Activated CD4-positive, alpha-beta T cell treated with anti-CD3 and anti-CD28 coated beads, Interleukin-2, amount 50 U/mL, for 48 hours (primary cell): ENCODE data around the gene FYB1.
"Not testable (repeated sequence)": the region's sequence is repeated elsewhere in the genome, so short reads cannot be mapped to it uniquely, and the experiment has no call there.

ENCODE experiments used
- DNase-seq, 2 experiments: peaks; one replicate each; pipeline ENCODE4 v3.0.0-alpha.2; 2020

Gene FYB1, protein sequence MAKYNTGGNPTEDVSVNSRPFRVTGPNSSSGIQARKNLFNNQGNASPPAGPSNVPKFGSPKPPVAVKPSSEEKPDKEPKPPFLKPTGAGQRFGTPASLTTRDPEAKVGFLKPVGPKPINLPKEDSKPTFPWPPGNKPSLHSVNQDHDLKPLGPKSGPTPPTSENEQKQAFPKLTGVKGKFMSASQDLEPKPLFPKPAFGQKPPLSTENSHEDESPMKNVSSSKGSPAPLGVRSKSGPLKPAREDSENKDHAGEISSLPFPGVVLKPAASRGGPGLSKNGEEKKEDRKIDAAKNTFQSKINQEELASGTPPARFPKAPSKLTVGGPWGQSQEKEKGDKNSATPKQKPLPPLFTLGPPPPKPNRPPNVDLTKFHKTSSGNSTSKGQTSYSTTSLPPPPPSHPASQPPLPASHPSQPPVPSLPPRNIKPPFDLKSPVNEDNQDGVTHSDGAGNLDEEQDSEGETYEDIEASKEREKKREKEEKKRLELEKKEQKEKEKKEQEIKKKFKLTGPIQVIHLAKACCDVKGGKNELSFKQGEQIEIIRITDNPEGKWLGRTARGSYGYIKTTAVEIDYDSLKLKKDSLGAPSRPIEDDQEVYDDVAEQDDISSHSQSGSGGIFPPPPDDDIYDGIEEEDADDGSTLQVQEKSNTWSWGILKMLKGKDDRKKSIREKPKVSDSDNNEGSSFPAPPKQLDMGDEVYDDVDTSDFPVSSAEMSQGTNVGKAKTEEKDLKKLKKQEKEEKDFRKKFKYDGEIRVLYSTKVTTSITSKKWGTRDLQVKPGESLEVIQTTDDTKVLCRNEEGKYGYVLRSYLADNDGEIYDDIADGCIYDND

DNA sequence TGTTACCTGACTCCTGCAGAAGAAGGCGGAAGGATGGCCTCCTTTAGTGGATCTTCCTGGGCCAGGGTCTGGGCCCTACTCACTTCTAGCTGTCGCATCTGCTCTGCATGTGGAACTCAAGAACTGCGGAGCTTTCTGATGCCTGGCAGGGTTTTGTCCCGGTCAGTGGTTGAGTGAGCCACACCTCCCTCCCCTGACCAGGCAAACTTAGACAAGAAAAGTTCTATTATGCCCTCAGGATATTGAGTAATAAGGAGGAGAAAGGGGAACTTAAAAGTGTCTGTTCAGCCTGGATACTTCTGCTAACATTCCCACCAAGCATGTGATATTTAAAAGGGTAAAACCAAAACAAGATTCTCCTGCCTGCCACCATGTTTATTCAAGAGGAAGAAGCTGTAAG is at the start of gene FYB1:
Gene FYB1 (minus strand): TSS at position 127 of the 400 bp plus-strand sequence. CDS start 16,603 bp downstream, outside the sequence.
- no peak for DNase-seq

DNA sequence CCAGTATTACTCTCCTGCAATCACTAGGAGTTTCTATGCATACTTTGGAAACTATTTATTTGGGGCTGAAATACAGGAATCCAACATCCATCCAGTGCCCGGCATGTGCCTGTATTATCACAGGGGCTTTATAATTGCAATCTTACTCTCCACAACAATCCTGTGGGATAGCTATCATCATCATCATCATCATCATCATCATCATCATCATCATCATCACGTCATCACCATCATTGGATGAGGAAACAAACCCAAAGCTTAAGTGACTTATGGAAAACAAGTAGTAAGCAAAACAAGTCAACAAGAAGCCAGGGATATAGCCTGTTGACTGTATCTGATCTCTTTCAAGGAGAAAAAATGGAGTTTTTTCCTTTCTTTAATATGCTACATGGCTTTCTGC is 47.8 kb upstream of the FYB1 start:
- DNase-seq, result no peak

DNA sequence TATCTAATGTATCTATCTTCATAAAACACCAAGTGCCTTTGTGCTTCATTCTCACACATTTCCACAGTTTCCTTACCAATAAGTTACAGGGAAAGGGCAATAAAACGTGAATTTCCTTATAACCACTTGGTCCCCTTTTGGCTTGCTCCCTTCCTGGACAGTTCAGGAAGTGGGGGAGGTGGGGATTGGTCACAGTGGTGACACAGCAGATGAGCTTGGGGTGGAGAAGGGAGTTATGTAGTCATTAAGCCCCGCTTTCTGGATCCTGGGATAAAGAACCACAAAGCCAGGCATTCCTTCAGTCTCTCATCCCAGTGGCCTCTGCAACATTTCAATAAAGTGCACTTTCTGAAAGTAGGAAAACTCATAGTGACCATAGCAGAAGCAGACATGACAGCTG is 47.1 kb upstream of the FYB1 start:
- DNase-seq, result no peak

DNA sequence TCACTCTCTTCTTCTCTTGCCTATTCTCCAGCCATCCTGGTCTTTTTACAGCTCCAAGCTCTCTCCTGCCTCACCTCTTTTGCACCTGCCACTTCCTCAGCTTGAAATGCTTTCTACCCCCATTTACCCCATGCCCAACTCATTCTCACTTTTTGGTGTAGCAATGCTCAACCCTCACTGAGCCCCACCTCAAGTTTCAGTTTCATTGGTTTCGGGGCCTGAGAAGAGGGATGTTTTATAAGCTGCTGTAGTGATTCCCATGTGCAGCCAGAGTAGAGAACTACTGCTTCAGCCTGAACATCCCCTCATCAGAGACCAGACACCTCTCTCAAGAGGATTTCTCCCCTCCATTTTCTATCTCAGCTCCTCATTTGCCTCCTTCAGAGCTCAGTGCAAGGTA is 45.2 kb upstream of the FYB1 start:
- no peak for DNase-seq

DNA sequence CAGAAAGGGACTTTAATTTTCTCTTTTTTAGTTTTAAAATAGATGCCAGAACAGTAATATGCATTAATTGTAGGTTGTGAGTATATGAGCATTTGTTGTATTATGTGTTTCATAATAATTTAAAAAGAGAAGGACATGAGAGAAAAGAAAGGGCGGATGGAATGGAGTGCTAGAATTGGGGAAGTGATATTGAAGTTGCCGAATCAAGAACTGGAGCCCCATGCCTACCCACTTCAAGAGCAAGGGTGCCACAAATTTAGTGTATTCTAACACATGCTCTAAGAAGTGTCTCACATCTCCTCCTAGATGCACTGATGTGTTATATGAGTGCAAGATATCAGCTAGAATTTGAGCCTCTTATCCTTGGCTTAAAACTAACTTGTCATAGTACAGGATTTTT is 43.6 kb upstream of the FYB1 start:
- DNase-seq, result no peak

DNA sequence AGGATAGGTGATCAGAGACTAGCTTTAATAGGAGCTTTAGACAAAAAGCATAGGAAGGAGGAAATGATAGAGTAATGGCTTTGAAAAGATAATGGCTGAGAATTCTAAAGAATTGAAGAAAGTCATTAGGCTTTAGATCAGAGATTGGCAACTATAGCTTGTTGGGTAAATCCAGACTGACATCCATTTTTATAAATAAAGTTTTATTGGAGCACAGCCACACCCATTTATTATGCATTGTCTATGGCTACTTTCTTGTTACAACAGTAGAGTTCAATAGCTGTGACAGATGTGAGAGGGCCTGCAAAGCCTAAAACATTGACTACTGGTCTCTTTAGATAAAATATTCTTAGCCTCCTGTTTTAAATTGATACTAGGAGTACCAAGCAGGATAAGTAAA is 40.7 kb upstream of the FYB1 start:
- DNase-seq, result no peak

DNA sequence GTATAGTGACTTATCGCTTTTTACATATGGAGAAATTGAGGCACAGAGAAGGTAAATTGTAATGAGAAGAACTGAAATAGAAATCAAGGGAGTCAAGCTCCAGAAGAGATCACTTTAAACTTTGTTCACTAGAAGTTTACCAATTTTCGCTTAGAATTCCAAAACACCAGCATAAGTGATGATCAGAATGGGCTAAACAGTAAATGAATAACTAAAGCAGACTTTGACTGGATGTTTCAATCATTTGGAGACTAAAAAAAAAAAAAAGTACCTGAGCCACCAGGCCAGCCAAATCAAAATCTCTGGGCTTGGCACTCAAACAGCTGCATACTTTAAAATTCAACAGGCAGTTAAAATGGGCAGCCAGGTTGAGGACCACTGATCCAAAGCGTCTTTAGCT is 38.2 kb upstream of the FYB1 start:
- DNase-seq, result no peak

DNA sequence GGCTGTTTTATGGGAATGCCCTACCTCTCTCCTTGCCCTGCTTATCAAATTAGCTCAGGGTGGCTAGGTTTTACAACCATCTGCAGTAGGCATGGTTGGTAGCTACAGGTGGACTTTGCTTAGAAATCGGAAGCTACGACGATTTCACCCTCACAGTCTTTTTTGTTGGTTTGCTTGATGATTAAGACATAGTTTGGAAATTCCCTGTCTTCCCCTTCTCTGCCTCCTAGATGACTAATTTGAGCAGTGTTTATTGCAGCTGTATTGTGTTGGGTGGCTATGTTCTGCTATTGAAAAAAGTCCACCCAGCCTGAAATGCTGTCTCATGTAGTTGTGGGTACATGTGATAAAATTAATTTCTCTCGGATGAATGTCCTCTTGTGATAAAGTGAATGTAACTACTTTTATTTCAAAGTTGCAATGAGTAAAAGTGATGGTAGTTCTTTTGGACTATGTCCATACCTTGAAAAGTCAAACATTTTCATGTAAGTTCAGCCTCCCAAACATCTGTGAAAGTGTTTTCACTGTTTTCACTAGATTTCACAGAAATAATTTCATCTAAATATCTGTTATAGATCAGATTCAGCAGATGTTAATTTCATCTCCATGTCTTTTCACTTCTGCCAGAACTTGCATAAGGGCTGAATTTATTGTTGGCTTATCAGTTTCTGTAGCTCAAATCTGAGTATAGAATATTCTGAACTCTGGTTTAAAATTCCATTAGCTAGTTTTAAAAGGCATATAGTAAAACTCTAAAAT is 37.3 kb upstream of the FYB1 start:
- DNase-seq, result no peak

DNA sequence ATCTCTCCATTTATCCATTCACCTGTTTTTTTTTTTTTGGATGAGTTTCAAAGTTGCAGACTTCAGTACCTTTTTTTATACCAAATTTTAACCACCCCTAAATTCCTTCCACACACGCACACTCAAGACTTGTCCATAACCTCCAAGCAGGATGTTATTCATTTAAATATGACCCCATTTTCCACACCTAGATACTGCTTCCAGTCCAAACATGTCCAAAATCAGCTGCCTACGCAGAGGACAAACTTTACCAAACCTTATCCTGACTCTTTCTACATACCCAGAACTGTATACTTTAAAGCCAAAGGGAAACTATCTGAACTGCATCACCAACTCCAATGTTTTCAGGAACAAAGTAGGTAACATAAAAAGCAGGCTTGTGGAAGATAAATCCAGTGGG is 36.0 kb upstream of the FYB1 start:
- no peak for DNase-seq

DNA sequence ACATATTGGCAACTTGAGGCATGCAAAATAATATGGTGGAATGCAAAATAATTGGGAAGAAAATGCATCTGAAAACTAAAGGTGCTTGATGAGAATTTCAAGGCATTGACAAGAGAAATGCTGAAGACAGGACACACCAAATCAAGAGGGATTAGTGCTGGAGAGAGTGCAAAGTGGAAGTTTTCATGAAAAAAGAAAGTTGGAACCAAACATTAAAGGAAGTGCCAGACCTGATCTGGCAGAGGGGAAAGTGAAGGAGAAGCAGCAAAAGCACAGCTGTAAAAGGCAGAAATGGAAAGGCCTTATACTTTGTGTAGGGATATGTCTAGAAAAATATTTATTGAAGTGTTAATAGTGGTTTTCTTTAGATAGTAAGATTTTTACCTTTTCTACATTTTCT is 35.3 kb upstream of the FYB1 start:
- DNase-seq, result no peak

DNA sequence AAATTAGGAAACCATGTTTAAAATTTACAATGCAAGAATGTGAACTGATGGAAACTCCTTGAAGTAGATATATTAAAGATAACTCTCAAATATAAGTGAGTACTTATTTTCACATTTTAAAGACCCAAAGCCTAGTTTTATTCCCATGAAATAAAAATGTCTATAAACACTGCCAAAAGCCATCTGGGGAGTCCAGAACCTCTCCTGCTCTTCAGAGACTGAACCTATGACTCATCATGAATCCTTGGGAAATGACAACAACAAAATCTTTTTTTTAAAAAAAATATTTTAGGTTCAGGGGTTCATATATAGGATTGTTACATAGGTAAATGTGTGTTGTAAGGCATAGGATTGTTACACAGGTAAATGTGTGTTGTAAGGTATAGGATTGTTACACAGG is 33.8 kb upstream of the FYB1 start:
- no peak for DNase-seq

DNA sequence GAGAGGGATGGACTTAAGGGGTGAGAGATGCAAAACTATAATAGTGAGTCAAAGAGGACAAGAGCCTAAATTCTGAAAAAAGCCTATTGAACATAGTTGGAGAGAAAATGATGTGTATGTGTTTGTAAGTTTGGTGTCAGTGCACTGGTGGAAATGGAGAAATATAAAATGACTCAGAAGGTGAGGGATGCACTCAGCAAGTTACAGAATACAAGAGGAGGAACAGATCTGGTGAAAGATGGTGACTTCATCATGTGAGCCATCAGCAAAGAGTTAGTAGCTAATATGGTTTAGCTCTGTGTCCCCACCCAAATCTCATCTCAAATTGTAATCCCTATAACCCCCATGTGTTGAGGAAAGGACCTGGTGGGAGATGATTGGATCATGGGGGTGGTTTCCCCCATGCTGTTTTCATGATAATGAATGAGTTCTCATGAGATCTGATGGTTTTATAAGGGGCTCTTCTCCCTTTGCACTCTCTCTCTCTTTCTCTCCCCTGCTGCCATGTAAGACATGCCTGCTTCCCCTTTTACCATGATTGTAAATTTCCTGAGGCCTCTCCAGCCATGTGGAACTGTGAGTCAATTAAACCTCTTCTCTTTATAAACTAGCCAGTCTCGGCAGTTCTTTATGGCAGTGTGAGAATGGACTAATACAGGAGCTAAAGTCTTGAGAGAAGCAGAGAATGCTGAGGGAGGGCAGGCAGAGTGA is 30.4 kb upstream of the FYB1 start:
- DNase-seq, result no peak

DNA sequence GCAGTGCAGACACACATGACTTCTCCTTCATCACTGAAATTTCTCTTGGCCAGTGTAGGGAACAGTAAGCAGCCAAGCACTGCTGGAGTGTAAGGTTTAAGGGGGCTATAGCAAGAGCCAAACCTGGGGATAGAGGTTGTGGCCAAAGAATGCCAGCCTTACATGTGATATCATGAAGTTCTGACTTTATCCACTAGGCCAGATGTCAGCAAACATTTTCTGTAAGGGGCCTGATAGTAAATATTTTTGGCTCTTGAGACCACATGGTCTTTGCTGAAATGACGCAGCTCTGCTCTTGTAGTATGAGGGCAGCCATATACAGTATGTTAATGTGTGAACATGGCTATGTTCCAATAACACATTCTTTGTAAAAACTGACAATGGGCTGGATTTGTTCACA is 29.7 kb upstream of the FYB1 start:
- no peak for DNase-seq

DNA sequence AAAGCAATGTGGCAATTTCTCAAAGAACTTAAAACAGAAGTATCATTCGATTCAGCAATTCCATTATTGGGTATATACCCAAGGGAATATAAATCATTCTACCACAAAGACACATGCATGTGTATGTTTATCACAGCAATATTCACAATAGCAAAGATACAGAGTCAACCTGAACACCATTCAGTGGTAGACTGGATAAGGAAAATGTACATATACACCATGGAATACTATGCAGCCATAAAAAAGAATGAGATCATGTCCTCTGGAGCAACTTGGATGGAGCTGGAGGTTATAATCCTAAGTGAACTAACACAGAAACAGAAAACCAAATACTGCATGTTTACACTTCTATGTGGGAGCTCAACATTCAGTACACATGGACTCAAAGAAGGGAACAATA is 21.4 kb upstream of the FYB1 start:
- DNase-seq, result no peak

DNA sequence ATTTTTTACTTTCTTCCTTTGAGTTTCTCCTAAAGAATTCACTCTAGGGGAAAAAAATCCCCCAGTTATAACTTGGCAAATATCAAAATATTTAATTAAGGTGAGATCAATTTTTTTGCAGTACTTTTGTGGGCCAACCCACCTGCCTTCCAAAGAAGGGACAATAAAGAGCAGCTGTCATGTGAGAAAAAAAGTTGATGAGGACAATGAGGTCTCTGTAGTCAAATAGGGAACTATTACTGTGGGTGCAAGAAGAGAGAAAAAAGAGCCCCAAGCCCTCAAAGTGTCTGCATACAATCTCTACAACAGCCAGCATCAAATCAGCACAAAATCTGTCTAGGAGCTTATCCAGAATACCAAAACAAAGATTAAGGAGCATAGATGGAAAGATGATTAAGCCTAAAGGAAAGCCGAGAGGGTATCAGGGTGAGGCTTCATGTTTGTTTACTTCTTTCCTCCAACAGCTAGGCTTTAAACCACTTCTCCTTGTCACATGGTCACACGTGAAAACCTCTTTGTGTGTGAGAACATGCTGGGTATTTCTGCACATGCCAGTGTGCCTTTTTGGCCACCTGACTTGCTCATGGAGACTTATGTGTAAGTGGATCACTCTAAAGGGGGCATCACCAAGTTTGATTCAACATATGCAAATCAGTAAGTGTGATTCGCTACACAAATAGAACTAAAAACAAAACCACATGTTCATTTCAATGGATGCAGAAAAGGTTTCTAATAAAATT is 19.2 kb upstream of the FYB1 start:
- DNase-seq, result no peak

DNA sequence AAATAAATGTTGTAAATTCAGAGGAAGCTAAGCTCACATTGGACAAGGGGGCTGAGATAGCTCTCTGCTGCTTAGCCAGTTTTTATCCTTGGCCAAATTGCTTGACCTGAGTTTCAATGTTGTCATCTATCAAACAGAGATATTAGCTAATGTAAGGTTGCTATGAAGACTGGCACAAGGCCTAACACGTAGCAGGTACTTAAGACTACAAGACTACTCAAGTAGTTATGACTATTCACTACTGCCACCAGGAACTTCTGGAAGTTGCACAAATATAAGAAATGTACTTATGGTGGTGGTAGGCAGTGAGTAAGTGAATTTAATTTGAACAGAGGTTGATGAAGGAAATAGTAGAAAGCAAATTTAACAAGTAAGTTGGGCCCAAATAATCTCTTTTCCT is 17.4 kb upstream of the FYB1 start:
- DNase-seq, result no peak

DNA sequence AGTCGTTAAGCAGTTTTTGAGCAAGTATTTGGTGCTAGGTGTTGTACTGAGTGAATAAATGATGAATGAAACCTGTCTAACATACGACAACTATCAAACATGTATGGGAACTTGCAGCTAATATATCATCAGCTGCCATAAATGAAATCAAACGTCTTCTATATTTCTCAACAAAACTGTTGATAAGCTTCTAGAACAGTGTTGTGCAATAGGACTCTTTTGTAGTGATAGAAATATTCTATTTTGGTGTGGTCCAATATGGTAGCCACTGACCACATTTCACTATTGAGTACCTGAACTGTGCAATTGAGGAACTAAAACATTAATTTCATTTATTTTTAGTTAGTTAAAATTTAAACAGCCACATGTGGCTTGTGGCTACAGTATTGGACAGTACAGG is 16.3 kb upstream of the FYB1 start:
- no peak for DNase-seq

DNA sequence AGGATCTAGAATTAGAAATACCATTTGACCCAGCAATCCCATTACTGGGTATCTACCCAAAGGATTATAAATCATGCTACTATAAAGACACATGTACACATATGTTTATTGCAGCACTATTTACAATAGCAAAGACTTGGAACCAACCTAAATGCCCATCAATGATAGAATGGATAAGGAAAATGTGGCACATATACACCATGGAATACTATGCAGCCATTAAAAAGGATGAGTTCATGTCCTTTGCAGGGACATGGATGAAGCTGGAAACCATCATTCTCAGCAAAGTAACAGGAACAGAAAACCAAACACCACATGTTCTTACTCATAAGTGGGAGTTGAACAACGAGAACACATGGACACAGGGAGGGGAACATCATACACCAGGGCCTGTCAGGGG is 15.1 kb upstream of the FYB1 start:
- DNase-seq, result not testable (repeated sequence)

DNA sequence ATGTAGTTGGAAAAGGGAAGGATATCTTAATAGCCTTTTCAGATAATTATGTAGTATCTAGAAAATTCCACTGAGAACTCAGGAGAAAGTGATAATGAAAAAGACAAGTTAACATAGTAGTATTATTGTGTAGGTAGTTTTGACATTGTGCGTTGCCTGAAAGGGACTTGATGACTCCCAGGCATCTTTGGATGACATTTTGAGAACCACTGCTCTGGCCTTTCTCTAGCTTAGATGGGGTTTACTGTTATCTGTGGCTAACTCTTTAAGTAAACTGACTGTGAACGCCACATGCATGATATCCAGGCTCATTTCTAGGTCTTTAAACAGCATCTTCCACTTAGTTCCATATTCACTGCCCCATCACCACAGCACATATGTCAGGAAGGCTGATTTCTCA is 14.4 kb upstream of the FYB1 start:
- no peak for DNase-seq

DNA sequence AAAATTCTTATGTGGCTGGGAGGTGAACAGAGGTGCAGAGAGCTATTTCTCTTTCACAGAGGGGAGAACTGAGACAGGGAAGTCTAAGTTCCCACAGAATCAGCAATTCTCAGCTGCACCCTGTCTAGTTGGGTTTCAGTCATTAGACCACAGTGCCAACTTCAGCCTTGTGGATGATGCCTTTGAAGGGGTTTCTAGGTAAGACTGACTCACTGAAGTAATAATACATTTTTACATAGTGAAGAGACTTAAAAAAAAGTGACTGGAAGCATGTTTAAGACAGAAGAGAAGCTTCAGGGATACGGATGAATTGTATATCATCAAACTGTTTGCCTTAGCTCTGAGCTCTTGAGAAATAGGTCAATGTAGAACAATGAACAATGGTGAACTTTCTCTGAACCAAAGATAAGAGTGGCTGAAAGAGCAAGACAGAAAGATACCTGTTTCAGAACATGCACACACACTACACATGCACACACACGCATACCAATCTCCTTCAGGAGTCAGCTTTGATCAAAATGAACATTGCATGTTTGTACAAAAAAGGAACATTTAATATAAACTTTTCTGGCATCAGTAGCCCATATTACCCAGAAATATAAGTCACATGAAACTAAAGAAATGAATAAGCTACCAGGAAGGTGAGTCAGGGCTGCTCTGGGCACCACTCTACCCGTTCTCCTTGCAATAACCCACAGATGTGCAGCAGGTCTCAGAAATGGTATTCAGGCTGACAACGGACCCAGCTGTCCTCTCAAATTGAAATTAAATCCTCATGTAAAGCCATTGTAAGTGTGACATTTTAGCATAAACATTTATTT is 12.6 kb upstream of the FYB1 start:
- DNase-seq, result peak; percentile 46 to 64

DNA sequence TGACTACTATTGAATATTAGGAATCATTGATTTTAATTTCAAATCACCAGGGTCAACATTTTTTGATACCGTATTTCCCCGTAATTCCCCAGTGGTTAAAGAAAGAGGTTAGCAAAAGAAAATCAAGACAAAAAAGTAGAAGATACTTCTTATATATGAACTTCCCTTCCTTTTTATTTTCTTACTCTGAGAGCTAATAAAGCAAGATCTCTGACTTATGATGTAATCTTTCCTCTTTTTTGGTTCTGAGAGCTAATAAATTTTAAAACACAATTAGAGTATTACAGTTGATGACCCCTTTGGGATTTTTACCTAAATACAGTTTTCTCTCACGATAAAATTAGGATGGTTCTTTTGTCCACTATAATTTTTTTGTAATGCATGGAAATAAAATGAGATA is 9.2 kb upstream of the FYB1 start:
- DNase-seq, result no peak
